Body of pancreas (tissue), 4 donors: Measurements from ENCODE around the gene ITGB2.

Experiments
- CTCF ChIP-seq, 7 experiments: fragments of 450-650 bp in 4 of 7; fragments of 200-600 bp in 3 of 7; sonication (generic) in 3 of 7; IDR thresholded peaks; one replicate each; pipeline ENCODE4 v1.5.1; 2016 to 2019; ENCODE audit warnings: antibody characterized with exemption in 7 of 7
- POLR2A ChIP-seq, 3 donors: fragments of 450-650 bp; IDR thresholded peaks; one replicate each; pipeline ENCODE4 v1.6.1; 2016; ENCODE audit warnings: antibody characterized with exemption in 3 of 3, mild to moderate bottlenecking in 2 of 3

GRCh38 chr21:44847261-44848056 lies 73.2 kb downstream of the ITGB2 start:
- TF ChIP-seq POLR2A (IDR thresholded peaks at IDR 0.05) = no peak
- no peak for TF ChIP-seq CTCF (IDR thresholded peaks at IDR 0.05)
